HG03045 (cell line): ENCODE measurements around the gene NAALADL1.
"Not testable (repeated sequence)": the region's sequence is repeated elsewhere in the genome, so short reads cannot be mapped to it uniquely, and the experiment has no call there.

ENCODE experiments used
- ATAC-seq: cut with Tn5 transposase; IDR thresholded peaks from one replicate; pipeline ENCODE4 v1.9.1; 2021; ENCODE audit warnings: mild to moderate bottlenecking, moderate library complexity; ENCODE audit not compliant: unreplicated experiment

Gene NAALADL1

DNA sequence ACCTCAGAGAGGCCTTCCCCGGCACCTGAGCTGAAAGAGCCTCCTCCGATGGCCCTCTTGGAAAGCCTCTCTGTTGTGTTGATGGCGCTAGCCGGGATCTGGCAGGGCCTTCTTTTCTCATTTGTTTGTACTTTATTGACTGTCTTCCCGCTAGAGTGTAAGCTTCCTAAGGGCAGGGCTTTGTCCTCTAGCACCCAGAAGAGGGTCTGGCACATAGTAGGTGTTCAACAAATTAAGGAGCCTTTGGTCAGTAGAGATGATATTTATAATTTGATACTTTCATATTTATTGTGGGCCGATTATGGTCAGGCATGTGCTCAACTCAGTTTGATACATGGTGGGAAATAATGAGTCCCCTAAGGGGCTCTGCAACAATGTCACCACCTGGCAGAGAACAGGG is 40.4 kb downstream of the NAALADL1 start:
- no peak for ATAC-seq

DNA sequence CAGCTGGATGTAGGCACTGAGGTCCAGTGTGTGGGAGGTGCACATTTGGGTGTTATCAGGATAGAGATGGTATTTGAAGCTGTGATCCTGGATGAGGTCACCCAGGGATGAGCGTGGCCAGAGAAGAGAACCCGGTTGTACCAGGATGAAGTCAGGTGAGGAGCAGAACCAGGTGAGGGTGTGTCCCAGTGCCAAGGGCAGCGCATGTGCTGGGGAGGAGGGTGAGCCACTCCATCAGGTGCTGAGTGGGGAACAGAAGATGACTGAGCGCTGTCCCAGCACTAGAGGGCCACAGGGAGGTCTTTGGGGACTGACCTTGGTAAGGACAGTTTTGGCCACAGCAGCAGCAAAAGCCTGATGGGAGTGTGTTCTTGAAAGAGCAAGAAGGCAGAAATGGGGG is 41.6 kb downstream of the NAALADL1 start:
- no peak for ATAC-seq

DNA sequence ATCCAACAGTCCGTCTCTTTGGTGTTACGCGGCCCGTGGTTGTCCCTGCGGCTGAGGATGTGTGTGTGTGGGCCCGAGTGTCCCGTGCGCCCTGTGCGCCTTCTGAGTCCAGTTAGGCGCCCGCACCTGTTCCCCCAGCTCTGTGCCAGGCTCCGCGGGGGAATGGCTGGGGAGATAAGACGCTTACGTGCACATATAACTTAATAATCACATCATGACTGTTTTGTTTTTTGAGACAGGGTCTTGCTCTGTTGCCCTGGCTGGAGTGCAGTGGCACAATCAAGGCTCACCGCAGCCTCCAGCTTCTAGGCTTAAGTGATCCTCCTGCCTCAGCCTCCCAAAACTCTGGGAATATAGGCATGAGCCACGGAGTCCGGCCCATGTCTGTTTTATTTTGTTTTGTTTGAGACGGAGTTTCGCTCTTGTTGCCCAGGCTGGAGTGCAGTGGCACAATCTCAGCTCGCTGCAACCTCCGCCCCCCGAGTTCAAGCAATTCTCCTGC is 43.6 kb downstream of the NAALADL1 start:
- ATAC-seq, result no peak

DNA sequence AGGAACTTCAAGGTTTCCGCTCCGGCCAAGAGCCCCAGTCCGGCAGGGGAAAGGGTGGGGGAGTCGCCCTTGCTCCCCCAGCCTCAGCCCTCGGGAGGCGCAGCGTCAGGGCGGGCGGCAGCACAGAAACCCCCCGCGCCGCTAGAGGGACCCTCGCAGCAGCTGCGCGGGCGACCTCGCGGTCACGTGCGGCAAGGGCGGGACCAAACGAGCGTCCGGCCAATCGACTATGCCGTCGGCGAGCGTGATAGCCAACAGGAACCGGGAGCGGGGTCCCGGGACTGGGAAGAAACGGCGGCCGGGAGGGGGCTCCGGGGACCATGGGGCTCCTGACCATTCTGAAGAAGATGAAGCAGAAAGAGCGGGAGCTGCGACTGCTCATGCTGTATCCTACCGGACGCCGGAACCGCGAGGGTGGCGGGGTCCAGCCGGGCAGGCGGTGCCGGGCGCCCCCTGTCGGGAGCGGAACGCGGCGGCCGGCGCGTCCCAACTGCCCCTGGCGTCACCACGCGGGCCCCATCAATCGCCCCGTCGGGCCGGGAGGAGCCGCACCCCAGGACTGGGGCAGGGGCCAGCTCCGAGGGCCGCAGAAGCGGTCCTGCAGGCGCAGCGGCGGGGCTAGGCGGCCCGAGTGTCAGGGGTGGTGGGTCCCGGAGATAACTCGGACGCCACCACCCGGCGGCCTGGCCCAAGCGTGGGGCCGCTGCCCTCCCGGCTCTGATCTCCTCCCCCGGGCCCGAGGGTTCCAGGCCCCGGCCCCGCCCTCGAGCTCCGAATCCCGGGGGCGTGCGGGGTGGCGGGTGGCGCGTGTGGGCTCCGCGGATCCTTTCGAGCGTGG is 44.2 kb downstream of the NAALADL1 start, which contains the start of gene ARL2:
Gene ARL2, plus strand, starts transcription at position 273 of the 838 bp plus-strand sequence. Its CDS starts 48 bp downstream, at position 321.
- ATAC-seq, result peak; percentile 83

DNA sequence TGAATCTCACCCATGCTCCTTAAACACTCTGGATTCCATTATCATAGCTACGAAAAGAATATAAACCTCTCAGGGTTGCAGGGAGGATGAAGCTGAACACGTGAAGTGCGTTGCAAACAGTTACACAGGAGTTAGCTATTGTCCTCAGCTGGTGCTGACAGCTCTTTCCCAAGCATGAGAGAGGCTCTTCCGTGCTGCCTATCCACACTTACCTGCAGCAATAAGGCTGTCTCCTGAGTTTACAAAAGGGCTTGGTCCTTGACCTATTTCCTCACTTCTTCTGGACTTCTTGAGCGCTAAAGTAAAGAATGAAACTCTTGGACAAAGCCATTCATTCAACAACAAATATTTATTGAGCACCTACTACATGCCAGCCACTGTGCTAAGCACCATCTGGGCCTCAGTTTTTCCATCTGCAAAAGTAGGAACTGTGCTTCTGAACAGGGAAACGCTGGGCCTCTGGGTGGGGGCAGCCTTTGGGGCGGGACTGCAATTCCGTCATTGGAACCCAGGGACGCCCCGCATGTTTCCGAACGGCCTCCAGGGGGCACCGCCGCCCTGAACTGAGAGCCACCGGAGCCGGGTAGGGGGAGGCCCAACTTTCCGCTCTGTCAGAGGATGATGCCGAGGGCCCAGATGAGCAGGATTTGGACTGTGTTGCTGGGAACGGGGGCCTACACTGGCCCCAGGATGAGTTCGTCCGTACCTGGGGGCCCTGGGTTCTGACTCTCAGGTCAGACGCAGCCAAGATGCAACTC is 45.0 kb downstream of the NAALADL1 start:
- peak; percentile 78 for ATAC-seq

DNA sequence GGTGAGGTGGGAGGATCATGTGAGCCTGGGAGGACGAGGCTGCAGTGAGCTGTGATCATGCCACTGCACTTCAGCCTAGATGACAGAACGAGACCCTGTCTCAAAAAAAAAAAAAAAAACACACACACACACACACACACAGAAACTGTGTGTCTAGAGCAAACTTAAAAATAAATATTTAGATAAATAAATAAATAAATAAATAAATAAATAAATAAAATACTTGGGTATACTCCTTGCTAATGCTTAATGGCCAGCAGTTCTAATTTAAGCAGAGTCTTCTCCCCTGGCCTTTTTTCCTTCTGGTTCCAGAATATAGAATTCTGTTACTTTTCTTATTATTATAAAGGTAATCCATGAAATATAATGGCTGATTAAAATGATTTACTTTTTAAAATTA is 49.5 kb downstream of the NAALADL1 start:
- ATAC-seq, result no peak

DNA sequence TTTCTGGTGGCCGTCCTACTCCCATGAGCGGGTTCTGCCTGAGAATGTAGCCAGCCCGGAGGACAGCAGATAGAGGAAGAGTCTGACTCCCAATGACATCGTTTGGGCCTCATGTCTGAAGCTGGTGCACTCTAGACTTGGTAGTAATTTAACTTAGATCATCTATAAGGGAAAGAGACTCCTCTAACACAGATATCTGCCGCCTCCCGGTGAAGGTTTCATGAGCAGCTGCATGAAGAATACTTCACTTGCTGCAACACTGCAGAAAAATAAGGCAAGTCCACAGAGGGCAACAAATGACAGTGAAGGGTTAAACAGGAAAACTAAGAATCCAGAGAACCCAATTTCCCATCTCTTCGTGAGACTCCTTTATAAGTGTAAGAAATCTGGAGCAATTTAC is 50.3 kb downstream of the NAALADL1 start:
- ATAC-seq, result no peak

DNA sequence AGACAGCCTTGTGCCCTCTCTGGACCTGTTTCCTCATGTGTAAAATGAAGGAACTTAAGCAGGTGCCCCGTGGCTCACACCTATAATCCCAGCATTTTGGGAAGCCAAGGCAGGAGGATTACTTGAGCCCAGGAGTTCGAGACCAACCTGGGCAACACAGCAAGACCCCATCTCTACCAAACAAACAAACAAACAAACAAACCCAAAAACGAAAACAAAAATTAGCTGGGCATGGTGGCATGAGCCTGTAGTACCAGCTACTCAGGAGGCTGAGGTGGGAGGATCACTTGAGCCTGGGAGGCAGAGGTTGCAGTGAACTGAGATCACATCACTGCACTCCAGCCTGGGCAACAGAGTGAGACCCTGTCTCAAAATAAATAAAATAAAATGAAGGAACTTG is 54.4 kb downstream of the NAALADL1 start:
- ATAC-seq, result not testable (repeated sequence)

DNA sequence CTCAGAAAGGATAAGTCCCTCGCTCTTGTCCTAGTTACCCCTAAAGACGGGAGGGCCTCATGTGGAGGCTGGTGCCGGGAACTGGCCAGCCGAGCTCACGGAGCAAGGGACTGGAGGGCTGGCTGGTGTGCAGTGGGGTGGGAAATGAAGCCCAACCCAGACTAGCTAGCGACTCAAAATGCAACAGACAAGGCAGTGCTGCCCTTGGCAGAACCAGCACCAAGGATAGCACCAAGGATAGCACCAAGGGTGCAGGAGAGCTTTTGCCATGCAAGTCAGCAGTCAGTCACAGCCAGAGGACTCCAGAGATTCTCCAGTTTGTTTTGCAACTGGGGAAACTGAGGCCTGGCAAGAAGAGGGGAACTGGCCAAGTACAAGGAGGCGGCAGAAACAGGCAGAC is 55.1 kb downstream of the NAALADL1 start:
- no peak for ATAC-seq

DNA sequence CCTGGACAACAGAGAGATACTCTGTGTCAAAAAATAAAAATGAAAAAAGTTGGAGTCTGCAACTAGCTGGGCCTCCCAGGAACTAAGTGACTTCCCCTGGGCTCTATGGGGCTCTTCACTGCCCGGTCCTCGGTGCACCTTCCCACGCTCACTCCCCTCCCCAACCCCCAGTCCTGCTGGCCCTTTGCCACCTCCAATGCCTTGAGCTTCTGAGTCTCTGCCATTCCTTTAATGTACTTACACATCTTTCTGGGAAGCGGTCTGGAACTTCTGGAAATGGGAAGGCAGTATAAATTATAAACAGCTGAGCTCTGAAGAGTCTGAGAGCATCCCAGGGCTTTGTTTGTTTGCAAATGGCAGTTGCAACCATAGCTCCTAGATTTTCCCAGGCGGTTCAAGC is 55.6 kb downstream of the NAALADL1 start:
- no peak for ATAC-seq

DNA sequence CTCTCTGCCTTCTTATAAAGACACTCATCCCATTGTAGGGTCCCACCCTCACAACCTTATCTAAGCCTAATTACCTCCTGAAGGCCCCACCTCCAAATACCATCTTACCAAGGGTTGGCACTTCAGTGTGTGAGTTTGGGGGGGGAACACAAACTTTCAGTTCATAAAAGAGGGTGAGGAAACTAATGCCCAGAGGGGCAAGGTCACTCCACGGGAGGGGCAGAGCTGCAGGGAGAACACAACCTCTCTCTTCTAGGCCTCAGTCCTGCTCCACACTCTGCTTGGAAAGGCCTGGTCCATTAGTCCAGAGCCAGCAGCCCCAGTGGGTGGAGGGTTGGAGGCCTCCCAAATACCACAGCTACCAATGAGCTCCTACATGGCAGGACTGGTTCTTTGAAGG is 58.9 kb downstream of the NAALADL1 start:
- no peak for ATAC-seq

DNA sequence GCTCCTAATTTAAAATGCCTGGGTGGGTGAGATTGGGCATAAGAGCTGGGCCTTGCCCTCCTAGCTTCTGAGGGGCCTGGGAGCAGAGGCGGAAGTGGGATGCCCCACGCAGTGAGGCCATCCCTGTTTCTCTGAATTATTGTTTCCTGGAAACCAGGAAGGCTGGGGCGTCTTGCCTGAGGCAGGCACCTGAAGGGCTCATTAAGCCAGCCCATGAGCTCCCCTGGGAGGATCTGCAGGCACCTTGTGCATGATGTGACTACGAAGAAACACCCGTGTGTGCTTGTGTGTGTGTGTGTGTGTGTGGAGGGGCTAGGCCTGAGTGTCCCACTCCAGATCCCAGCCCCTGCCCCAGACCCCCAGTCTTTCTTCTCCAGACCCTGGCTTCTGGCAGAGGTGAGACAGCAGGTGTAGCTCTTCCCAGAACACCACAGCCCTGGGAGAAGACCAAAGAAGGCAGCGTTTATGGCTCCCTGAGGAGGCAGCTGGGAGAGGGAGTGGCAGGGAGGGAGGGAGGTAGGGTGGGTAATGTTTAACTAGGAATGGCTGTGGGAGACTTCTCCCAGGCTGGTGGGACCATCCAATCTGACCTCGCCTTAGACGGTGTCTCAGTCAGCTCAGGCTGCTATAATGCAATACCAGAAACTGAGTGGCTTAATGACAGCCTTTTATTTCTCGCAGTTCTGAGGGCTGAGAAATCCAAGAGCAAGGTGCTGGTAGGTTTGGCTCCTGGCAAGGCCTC is 59.5 kb downstream of the NAALADL1 start:
- no peak for ATAC-seq

DNA sequence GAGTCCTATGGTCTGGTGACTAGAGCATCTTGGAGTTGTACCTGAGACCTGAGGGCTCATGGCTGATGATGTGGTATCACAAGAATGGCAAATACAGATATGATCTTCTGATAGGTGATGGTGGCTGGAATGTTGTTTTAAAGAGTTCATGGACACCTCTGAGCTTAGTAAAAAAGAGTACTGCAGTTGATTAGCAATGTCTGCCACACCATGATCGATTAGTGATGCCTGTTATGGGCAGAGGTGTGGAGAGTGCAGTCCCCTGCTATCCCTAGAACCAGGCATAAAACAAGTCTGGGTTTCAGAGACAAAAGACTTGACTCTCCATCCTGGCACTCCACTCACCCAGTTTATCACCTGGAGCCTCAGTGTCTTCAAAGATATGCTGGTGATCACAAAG is 60.2 kb downstream of the NAALADL1 start:
- no peak for ATAC-seq

DNA sequence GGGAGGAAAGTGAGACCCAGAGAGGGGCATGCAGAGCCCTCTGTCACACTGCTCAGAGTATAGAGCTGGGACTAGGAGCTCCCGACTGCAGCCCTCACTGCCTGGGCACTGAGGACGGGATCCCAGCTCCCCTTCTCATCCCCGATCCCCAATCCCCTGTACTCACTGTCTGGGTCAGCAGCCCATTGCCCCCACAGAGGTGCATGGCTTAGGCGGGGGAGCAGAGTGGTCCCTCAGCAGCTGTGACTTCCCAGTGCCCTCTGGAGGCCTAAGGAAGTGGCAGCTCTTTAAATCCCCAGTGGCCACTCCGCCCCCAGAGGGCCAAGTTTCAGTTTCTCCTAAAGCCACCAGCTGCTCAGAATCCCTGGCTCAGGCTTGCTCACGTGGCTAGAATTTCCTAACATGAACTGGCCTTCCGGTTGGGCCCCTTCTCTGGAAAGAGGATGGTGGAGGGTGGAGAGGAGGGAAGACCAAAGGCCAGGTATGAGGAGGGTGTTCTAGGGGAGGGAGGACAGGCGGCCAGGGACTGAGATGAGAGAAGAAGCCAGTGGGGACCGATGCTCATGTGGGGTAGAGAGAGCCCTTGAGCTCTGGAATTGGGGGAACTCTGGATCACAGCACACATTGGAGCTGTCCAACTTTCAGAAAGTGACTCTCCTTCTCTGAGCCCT is 61.5 kb downstream of the NAALADL1 start, which contains the start of gene BATF2:
Gene BATF2, minus strand, starts transcription at position 262 of the 671 bp plus-strand sequence. Its CDS starts 57 bp downstream, at position 205.
- ATAC-seq, result no peak

DNA sequence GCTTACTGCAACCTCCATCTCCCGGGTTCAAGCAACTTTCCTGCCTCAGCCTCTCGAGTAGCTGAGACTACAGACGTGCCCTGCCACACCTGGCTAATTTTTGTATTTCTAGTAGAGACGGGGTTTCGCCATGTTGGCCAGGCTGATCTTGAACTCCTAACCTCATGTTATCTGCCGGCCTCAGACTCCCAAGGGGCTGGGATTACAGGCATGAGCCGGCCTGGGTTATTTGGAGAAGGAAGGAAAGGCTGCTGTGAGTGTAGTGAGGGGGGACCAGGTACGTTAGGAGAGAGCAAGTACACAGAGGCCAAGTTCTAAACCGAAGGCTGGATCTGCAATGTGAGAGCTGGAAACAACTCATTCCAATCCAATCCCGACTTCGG is 62.0 kb downstream of the NAALADL1 start:
- no peak for ATAC-seq
